ENCODE data around the gene SYNJ2. TPM values are rescaled to one million over a fixed set of nuclear protein-coding genes. Genes with fewer than 3 reads are reported as not detected.

Gene SYNJ2
- total RNA-seq, 2 experiments from 2014 or later = 34.6 to 38.0 TPM

GRCh38 chr6:158014505-158015187 lies 33.0 kb downstream of the SYNJ2 start:
- CTCF ChIA-PET = interaction anchor here (1.0 to 3.2 kb wide), 2 partner anchors 12 to 27 kb away, joined by 3 to 14 read pairs; no protein-coding TSS in a partner anchor
- Histone ChIP-seq H3K36me3 (ENCODE audit: insufficient read depth, low read length) (peaks cover 20% of the 10 kb centered on the region), H3K27ac (ENCODE audit: low read depth in 1 of 2, low read length in 2 of 2) (no peak overlapping the region), H3K9me3 (ENCODE audit: control insufficient read depth in 1 of 2, insufficient read depth in 1 of 2, low read length in 2 of 2) (no peaks in the 10 kb centered on the region), H3K4me1 (ENCODE audit: insufficient read depth, low read length) (peaks cover 38% of the 10 kb centered on the region), H3K27me3 (ENCODE audit: control insufficient read depth in 1 of 2, insufficient read depth in 2 of 2, low read length in 2 of 2) (no peaks in the 10 kb centered on the region), H3K4me3 (ENCODE audit: low read length) (no peak overlapping the region)
- DNase-seq = no peak
- Mint-ChIP-seq H3K4me3 (no peak overlapping the region), H3K36me3 (ENCODE audit: low read depth) (peaks cover 9% of the 10 kb centered on the region), H3K4me1 (ENCODE audit: low read depth) (peaks cover 57% of the 10 kb centered on the region), H3K9me3 (no peaks in the 10 kb centered on the region), H3K27me3 (no peaks in the 10 kb centered on the region), H3K27ac (peak overlapping the region; percentile 42)
- TF ChIP-seq CTCF (IDR thresholded peaks at IDR 0.05) = no peak
- no peak for ATAC-seq (ENCODE audit: poor library complexity)
- POLR2A ChIA-PET = interaction anchor here (1.1 to 1.3 kb wide), 2 partner anchors 11 to 33 kb away, joined by 3 to 4 read pairs; partner anchors contain the start of gene SYNJ2
- intact Hi-C loops (cut with DNase I, micrococcal nuclease) = no loop called here

GRCh38 chr6:158015188-158015506 lies 33.5 kb downstream of the SYNJ2 start:
- no peak overlapping the region for H3K4me3 Mint-ChIP-seq
- Histone ChIP-seq H3K9me3 (ENCODE audit: control insufficient read depth in 1 of 2, insufficient read depth in 1 of 2, low read length in 2 of 2) (no peaks in the 10 kb centered on the region), H3K4me3 (ENCODE audit: low read length) (no peak overlapping the region), H3K27ac (ENCODE audit: low read depth in 1 of 2, low read length in 2 of 2) (no peak overlapping the region), H3K4me1 (ENCODE audit: insufficient read depth, low read length) (peaks cover 33% of the 10 kb centered on the region), H3K27me3 (ENCODE audit: control insufficient read depth in 1 of 2, insufficient read depth in 2 of 2, low read length in 2 of 2) (no peaks in the 10 kb centered on the region), H3K36me3 (ENCODE audit: insufficient read depth, low read length) (peaks cover 24% of the 10 kb centered on the region)
- ATAC-seq (ENCODE audit: poor library complexity) (no peak), DNase-seq (no peak)
- TF ChIP-seq CTCF (IDR thresholded peaks at IDR 0.05) = no peak
- ChIA-PET CTCF (interaction anchor here (1.0 to 3.2 kb wide), 2 partner anchors 11 to 26 kb away, joined by 3 to 14 read pairs; no protein-coding TSS in a partner anchor), POLR2A (interaction anchor here (1.1 to 1.3 kb wide), 2 partner anchors 11 to 33 kb away, joined by 3 to 4 read pairs; partner anchors contain the start of gene SYNJ2)
- H3K4me1 Mint-ChIP-seq (ENCODE audit: low read depth) = peaks cover 56% of the 10 kb centered on the region
- peaks cover 14% of the 10 kb centered on the region for H3K36me3 Mint-ChIP-seq (ENCODE audit: low read depth)
- peak overlapping the region; percentile 42 for H3K27ac Mint-ChIP-seq
- no peaks in the 10 kb centered on the region for H3K9me3 Mint-ChIP-seq
- no peaks in the 10 kb centered on the region for H3K27me3 Mint-ChIP-seq
- intact Hi-C loops (cut with DNase I, micrococcal nuclease) = no loop called here

- Histone ChIP-seq H3K36me3 (ENCODE audit: insufficient read depth, low read length) (peaks cover 31% of the 10 kb centered on the region), H3K9me3 (ENCODE audit: control insufficient read depth in 1 of 2, insufficient read depth in 1 of 2, low read length in 2 of 2) (no peaks in the 10 kb centered on the region), H3K27me3 (ENCODE audit: control insufficient read depth in 1 of 2, insufficient read depth in 2 of 2, low read length in 2 of 2) (no peaks in the 10 kb centered on the region), H3K4me1 (ENCODE audit: insufficient read depth, low read length) (peaks cover 17% of the 10 kb centered on the region), H3K27ac (ENCODE audit: low read depth in 1 of 2, low read length in 2 of 2) (no peak overlapping the region), H3K4me3 (ENCODE audit: low read length) (no peak overlapping the region)
- ChIA-PET CTCF (interaction anchor here (1.2 kb wide), 1 partner anchor 9 kb away, joined by 4 read pairs; no protein-coding TSS in a partner anchor), POLR2A (interaction anchor here (1.1 to 1.4 kb wide), 2 partner anchors 10 to 34 kb away, joined by 3 to 4 read pairs; no protein-coding TSS in a partner anchor)
- TF ChIP-seq CTCF (IDR thresholded peaks at IDR 0.05) = no peak
- H3K36me3 Mint-ChIP-seq (ENCODE audit: low read depth) = peaks cover 29% of the 10 kb centered on the region
- H3K27me3 Mint-ChIP-seq = no peaks in the 10 kb centered on the region
- no peak for DNase-seq
- H3K27ac Mint-ChIP-seq = no peak overlapping the region
- intact Hi-C loops (cut with DNase I, micrococcal nuclease) = no loop called here
- H3K4me3 Mint-ChIP-seq = no peak overlapping the region
- peaks cover 48% of the 10 kb centered on the region for H3K4me1 Mint-ChIP-seq (ENCODE audit: low read depth)
- H3K9me3 Mint-ChIP-seq = no peaks in the 10 kb centered on the region
- no peak for ATAC-seq (ENCODE audit: poor library complexity)
Measured at GRCh38 chr6:158016571-158017383, 35.1 kb downstream of the SYNJ2 start.

Data from CD4-positive, alpha-beta T cell (primary cell).